Measurements from ENCODE around the gene PROX1.

DNA sequence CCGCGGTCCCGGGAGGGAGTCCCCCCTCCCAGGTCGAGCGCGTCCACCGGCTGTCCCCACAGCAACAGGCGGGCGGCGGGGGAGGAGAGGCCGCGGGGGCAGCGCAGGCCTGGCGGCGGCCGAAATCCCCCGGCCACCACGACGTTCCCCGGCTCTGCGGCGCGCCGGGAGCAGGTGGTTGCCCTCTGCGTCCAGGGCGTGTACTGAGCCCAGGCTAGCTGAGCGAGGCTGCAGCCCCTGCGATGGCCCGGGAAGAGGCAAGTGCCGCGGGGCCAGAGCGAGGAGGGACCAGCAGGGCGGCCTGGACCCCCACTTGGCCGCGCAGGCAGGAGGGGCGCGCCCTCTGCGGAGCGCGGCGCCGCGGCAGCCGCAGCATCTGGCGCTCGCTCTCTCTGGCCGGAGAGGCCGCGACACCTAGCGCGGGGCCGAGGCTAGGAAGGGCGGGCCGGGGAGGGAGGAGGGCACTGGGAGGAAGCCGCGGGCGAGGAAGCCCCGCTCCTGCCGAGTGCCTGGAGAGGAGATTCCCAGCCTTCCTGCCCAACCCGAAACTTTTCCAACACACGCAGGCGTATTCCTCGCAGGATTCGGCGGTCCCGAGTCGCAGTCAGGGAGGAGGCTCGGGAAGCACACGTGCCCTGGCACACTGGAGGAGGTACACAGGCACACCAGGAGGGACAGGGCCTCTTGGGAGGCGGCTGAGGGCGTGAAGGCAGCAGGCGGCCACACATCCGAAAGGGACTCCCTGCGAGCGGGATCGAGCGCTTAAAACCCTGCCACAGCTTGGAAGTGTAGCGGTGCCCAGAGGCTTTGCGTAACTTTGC, 4.9 kb upstream of the PROX1 start:
- TF ChIP-seq, protein P1, sequence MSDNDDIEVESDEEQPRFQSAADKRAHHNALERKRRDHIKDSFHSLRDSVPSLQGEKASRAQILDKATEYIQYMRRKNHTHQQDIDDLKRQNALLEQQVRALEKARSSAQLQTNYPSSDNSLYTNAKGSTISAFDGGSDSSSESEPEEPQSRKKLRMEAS (CRISPR knock-in tag; IDR thresholded peaks at IDR 0.05) = no peak
- TF ChIP-seq SMAD3 (CRISPR knock-in tag; conservative IDR thresholded peaks at IDR 0.05) (no peak), MAFK (IDR thresholded peaks at IDR 0.05; ENCODE audit: low read length) (no peak), GTF2E2 (tag; IDR thresholded peaks at IDR 0.05) (no peak), ZBTB1 (CRISPR knock-in tag; IDR thresholded peaks at IDR 0.05; ENCODE audit: borderline replicate concordance, low read depth) (no peak), SRF (CRISPR knock-in tag; IDR thresholded peaks at IDR 0.05) (no peak), TAF1 (IDR thresholded peaks at IDR 0.05; ENCODE audit: control insufficient read depth, extremely low read depth, insufficient read depth, low read length, severe bottlenecking) (no peak)
- TF ChIP-seq, protein P2, sequence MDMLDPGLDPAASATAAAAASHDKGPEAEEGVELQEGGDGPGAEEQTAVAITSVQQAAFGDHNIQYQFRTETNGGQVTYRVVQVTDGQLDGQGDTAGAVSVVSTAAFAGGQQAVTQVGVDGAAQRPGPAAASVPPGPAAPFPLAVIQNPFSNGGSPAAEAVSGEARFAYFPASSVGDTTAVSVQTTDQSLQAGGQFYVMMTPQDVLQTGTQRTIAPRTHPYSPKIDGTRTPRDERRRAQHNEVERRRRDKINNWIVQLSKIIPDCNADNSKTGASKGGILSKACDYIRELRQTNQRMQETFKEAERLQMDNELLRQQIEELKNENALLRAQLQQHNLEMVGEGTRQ (CRISPR knock-in tag; IDR thresholded peaks at IDR 0.05) = no peak

Measured in K562 (cell line).